HG03095 (cell line): ENCODE data around the gene KAZN.

ENCODE experiments used
- ATAC-seq: cut with Tn5 transposase; IDR thresholded peaks from one replicate; pipeline ENCODE4 v1.9.1; 2021; ENCODE audit warnings: moderate library complexity; ENCODE audit not compliant: unreplicated experiment

KAZN gene

DNA sequence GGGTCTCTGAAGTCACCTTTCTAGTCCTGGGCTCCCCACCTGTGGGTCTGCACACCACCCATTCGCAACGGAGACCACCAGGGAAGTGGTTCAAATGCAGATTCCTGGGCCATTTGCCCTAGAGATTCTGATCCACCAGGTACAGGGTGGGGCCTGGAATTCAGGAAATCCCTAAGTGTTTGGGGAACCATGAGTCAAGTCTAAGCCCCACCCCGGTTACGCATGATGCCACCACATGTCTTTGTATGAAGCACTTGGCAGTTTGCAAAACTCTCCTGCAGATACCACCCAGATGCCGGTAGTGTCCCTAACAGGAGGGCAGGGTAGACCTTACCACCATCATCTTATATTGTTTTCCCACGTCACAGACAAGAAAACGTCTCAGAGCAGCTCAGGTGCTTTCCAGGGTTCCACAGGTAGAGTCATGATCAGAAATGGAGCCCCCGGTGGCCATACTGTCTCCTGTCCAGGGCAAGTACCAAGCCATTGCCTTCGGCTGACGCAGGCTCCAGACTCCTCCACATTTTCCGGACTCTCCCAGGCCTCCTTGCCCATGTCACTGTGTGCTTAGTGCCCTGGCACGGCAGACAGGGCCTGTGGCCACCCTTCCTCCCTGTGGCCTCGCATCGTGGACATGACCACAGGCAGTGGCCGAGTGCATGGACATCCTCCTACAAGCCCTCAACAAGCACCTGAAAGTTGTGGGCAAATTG lies 465.9 kb downstream of the KAZN start:
- no peak for ATAC-seq

DNA sequence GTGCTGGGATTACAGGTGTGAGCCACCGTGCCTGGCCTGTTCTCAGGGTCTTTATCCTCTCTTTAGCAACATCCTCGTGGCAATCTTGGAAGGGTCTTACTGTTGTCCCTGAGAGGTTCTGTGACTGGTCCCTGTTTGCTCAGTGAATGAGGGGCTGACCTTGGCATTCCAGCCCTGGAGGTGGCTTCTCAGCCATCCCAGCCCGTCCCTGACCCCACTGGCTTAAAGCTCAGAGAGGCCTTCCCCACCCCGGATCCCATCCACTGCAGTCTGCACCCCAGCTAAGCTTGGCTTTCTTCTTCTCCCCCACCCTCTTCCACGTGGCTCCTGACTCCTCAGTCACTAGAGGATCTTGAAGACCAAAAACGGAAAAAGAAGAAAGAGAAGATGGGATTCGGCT lies 466.8 kb downstream of the KAZN start:
- ATAC-seq, result no peak

DNA sequence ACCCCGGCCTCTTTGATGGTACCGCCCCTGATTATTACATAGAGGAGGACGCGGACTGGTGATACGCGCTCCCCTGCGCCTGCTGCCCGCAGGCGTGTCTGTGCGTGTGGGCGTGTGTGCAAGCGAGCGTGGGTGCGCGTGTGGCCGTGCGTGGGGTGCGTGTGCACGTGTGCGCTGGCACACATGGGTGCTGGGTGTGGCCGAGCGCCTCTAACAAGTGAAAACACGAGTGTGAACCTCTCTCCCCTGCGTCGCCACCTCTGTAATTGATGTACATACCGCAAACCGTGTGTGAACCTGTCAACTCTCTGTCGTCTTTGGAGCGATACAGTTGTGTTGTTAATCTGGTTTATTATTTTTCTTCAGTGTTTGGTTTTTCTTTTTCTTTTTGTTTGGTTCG lies 467.3 kb downstream of the KAZN start:
- ATAC-seq, result no peak

DNA sequence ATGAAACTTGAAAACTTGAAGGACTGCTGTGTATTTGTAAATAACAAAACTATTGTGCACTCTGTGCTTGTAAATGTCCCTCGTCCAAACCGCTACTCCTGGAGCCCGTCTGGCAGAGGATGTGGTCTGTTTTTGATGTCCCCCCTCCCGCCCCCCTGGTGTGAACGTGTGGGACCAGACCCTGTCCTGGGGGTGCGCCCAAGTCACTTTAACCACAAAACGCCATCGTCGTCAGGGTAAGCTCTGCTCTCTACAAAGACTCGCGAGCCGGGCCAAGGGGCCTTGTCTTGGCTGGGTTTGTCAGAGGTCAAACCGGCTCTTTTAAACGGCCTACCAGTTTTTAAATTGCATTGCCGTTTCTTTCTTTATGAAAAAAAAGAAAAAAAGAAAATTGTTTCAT lies 467.7 kb downstream of the KAZN start:
- ATAC-seq, result no peak

DNA sequence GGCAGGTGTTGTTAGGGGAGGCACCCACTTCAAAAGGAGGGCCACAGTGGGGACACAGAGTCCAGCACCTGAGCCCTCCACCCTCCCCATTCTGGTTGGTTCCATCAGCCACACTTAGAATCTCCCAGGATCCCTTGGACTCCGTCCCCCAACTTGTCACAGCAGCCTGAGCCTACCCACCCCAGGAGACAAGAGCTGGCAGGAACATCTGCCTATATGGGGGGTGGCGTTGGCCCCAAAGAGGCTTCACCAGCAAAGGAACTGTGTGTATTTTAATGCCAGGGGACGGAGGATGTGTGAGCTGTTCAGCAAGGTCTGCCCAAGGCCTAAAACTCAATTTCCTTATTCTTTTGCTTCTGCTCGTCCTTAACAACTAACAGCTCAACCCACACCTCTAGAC lies 468.7 kb downstream of the KAZN start:
- no peak for ATAC-seq

DNA sequence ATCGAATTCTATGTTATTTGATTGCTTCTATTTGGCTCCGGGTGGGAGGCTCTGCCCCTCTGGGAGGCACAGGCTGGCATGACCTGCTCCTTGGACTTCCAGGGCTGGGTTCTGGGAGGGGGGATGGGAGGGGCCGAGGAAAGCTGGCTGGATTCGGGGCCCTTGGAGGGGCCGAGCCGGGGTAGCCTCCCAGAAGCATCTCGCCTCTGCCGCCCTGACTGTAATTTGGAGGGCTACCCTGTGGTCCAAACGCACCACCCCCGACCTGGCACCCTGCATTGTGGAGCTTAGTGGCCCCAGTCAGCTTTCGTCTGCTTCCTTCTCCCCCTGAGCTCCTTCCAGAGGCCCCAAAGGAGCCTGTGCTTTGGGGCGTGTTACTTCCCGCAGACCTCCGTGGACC lies 469.7 kb downstream of the KAZN start:
- ATAC-seq, result no peak

DNA sequence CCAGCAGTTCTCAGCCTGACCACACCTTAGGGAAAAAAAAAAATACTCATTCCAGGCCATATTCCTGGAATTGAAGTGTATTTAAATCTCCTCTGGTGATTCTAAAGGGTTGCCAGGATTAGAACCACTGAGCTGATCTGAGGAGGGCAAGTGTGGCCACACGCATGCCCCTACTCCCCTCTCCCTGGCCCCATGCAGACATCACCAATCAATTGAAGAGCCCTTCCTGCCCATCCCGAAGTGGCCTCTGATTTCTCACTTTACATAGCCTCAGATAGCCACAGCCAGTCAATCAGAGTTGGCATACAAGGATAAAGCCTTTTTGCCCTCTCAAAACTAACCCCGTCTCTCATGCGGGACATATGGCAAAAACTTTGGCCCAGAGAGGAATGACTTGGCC lies 470.5 kb downstream of the KAZN start:
- no peak for ATAC-seq

DNA sequence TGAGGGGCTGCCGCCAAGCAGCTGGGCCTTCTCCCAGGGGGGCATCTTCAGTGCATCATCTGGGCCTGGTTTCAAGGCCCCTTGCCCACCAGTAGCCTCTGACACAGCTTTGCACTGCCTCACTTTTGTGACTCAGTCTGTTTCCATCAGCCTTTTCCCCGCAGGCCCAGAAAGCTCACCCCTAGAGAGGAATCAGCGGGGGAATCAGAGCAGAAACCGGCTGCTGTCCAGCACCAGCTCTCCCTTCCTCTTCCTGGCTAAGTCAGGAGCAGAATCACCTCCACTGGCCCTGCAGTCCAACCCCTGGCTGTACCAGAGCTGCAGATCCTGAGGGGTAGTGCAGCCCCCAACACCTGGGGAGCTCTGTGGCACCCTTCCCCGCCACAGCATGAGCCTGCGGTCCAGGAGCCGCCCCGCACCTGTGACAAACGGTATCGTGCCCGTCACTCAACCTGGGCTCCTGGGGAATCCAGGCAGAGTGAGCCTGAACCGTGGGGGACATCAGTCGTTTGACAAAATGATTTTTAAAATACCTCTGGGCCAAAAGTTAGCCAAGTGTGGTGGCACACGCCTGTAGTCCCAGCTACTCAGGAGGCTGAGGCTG lies 471.8 kb downstream of the KAZN start:
- ATAC-seq, result no peak

DNA sequence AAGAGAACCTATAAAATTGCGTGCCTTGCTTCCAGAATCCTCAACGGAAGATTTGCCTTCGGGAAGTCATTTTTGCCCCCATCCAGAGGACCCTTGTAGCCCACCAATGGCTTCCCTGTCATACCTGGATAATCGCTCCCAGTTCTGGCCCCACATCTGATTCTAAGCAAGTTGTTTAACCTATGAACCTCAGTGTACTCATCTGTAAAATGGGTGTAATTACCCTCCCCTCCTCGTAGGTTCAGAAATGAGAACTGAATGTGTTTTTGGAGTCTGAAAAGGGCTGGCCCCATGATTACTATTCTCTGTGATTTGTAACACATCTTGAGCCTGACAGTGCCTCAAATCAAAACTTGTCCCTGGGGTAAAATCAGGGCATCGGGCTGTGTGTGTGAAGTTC lies 473.5 kb downstream of the KAZN start:
- ATAC-seq, result no peak

DNA sequence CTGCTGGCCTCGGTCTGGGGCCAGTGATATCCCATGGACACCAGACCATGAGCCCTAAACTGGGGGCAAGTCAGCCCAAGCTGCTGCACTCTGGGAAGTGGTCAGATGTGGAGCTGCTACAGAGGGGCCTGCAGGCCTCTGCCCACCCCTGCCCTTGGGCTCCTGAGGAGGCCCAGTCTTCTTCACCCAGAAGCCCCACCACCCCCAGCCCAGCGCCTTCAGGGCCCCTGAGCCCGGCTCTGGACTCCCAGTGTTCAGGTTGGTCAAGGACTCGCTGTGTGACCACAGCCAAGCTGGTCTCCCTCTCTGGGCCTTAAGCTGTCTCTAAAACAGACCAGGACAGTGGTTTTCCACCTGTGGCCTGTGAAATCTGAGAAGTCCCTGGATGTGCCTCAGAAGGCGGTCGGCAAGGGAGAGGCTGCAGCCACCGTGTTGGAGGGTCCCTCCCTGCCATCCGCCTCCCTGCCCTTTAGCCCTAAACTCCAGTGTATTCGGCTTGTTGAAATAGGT lies 475.4 kb downstream of the KAZN start:
- no peak for ATAC-seq

DNA sequence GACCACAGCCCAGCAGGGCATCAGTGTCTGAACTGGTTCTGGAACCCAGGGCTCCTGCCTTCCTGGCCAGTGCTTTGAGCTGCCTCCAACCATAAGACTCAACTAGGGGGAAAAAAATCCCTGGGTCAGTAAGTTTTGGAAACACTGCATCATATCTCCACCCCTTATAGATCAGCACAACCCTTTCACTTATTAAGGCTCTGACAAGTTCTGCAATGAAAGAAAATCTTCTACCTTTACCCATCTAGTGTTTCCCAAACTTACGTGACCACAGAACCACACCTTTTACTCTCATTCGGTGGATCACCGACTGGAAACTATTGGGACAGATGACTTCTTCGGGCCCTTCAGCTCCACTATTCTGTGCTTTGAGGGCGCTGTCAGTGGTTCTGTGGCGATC lies 476.7 kb downstream of the KAZN start:
- no peak for ATAC-seq

DNA sequence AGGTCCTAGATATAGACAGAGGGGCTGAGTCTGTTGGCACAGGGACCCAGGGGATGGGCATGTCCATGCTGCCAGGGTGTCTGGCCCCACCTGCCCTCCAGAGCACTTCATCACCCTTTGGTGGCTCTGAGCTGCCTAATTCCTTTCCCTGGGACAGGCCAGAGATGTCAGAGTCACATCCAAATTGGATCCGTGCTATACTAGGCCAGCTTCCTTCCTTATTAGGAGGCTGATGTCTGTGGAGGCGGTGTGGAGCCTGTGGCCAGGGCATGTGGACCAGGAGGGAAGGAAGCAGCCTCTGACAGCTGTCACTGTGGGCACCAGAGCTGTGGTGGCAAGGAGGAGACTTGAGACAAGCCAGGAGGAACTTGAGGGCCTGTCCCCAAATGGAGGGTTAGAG lies 477.3 kb downstream of the KAZN start:
- ATAC-seq, result no peak

DNA sequence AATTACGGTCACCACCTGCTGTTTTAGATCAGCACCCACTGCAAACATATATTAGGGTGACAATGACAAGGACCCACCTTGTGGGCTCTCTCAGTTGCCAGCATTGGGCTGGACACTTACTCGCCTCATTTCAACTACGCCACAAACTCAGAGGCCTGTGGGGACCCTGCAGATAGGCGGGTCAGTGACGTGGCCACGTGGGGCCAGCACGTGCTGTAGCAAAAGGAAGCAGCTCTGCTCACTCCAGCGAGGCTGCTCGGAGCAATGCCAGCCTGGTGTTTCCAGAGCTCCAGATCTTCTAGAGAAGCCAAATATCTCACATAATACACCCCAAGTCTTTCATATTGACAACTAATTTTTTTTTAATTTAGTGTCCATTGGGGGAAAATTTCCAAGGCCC lies 478.3 kb downstream of the KAZN start:
- no peak for ATAC-seq

DNA sequence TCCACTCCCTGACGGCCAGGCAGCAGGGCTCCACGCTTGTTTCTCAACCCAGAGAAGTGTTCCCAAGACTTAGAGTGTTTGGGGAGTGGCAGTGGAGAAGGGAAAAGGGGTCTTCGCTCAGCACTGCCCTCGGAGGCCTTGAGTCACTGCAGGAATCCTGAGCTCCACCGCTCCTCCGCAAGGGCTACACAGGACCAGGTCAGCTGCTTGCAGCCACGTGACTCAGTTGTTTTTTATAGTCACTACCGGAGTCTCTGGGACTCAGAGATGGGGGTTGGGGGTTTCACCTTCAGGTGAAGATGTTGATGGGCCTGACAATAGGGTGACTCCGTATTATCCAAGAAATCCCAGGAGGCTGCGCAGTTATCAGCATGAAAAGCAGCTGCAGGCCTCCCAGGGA lies 478.9 kb downstream of the KAZN start:
- ATAC-seq, result no peak

DNA sequence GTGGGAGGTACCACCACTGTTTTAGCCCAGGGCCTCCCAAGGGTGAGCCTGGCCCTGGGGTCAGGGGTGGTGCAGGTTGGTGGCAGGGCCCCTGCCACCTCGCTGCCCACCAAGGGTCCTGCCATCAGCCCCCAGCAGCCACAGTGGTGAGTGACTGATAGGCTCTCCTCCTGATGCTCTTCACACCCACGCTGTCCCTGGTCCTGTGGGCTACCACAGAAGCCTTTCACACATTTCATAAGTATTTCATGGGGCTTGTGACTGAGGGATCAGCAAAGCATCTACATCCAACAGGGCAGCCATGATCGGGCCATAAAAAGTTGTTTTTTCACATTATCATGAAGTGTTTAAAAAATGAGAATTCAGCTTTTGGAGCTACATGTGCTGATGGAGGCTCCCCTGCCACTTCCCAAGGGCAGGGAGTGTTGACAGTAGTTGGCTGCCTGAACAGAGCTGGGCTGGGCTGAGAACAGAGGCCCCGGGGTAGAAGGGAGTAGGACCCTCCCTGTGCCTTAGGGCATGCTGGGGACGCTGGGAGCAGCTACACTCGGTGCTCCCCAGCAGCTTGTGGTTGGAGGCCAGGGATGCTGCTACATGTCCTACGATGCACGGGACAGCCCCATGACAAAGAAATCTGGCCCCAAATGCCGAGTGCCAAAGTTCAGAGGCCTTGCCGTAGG lies 482.0 kb downstream of the KAZN start:
- no peak for ATAC-seq

DNA sequence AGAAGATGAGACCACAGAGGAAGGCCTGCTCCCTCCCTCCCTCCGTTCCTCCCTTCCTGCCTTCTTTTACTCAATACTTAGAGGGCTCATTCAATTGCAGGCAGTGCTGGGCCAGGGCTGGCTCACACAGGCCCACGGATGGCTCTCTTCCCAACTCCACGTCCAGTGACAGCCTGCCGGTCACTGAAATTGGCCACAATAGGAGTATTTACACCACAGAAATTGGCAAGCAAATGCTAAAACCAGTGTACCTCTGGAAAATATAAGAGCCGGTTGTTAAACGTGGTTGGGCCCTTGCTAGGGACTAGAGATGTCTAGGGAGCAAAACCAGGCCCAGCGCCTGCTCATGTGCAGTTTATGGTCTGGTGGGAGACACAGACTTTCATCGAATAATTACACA lies 482.6 kb downstream of the KAZN start:
- no peak for ATAC-seq

DNA sequence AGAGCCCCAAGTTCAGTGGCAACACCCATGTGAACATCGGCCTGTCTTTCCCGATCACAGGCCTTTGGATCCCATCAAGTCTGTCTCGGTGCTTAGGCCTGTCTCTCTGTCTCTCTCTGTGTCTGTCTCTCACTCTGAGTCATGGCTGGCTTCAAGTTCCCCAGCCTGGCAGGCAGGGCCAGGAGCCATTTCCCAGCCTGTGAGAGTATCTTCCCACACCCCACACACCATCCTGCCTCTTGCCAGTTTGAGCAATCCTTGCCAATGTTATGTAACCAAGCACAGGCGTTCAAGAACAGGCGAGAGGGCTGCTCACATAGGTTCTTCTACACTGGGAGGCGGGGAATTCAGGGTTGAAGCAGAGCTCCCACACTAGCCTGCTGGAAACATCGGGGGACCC lies 485.1 kb downstream of the KAZN start:
- no peak for ATAC-seq

DNA sequence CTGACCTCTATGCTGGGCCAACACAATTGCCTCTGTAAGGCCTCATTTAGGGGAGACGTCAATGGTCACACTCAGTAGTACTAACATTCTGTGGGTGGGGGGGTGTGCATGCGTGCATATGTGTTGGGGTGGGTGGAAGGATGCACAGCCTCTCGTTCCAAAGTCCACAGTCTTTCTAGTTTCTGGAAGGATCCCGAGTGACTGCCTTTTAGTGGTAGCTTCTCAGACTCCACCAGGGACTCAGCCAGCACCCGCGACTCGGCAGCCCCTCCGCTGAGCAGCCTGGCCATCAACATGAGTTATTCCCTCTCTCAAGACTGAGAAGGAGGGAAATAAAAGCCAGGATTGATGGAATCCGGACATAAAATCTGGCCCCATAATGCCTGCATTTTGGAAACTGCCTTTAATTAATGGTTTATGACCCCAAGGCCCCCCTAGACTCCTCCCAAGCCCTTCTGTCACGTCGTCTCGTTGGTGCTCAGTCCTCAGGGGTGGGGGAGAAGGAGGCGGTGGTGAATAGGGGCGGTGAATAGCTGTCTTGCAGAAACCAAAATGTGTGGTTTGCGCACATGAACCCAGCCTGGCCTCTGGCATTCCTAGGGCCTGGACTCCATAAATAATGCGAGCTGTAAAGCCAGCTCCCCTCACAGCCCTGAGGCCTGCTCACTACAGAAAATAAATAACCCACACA lies 489.9 kb downstream of the KAZN start:
- no peak for ATAC-seq

DNA sequence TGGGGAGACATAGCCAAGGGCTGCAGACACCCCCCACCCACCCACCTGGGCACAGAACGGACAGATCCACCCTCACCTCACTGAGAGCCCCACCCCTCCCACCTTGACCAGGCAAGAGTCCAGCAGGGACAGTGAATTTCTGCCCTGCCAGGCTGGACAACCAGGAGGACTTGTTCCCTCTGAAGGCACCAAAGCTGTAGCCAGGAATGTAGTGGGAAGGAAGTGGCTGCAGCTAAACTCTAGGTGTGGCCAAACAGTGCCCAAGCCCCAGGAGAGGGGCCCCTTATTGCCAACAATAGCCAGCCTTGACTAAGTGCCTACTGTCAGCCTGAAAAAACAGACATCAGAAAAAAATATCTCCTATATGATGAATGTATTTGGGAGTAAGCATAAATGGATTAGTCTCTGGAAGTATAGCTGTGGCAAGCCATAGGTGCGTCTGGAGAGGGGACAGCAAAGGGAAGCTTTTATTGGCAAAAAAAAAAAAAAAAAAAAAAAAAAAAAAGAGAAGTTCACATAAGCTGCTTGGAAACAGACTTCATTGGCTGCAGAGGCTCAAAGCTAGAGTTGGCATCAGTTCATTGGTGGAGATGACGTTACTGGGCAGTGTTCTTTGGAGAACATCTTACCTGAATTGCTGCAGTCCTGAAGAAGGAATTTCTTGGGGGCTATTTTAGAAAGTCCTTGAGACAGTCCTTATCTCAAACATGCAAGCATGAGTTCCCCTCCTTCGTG lies 490.9 kb downstream of the KAZN start:
- no peak for ATAC-seq

DNA sequence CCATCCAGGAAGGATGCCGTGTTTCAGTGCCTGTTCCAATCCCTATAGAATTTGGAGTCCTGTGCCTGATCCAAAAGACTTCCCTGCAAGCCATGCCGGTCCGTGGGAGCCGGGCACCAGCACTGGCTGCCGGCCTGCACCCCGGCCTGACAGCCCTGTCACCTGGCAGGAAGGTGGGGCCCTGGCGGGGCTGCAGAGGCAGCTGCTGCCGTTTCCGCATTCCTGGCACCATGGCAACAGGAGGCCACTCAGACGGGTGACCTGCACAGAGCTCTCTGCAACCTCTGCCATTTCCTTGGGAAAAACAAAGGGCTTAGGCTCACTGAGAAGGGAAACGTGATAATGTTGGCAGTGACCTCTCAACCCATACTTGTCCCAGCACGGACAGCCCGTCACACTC lies 491.9 kb downstream of the KAZN start:
- ATAC-seq, result no peak

DNA sequence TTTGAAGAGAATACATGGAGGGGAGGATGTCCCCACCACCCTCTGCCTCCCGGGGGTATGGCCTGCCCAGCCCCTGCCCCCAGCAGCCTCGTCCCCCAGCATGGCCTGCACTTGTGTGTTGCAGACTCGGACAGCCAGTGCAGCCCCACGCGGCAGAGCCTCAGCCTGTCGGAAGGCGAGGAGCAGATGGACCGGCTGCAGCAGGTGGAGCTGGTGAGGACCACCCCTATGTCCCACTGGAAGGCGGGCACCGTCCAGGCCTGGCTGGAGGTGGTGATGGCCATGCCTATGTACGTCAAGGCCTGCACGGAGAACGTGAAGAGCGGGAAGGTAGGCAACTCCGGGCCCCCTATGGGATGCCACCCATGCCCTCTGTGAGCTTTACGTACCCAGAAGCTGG lies 495.6 kb downstream of the KAZN start:
- no peak for ATAC-seq
